ENCODE measurements around the gene SLC22A23.

GRCh38 chr6:3442431-3443220, 14.2 kb downstream of the SLC22A23 start:
- TF ChIP-seq POLR2A (IDR thresholded peaks at IDR 0.05; ENCODE audit: low read depth, low read length), result no peak
- TF ChIP-seq POLR2AphosphoS5 (IDR thresholded peaks at IDR 0.05; ENCODE audit: low read depth, low read length), result no peak
- no peak for TF ChIP-seq TAF1 (IDR thresholded peaks at IDR 0.05; ENCODE audit: borderline replicate concordance, low read depth, low read length)

All from GM12892 (cell line).